Mucosa of descending colon (tissue), 3 donors: Measurements from ENCODE around the gene HOXB5. TPM values are rescaled to one million over a fixed set of nuclear protein-coding genes. Genes with fewer than 3 reads are reported as not detected.

Experiments used
- ATAC-seq: fragments of 200-7000 bp; cut with Tn5 transposase; one replicate; pipeline ENCODE4 v1.9.1; 2020; ENCODE audit warnings: mild to moderate bottlenecking, moderate library complexity
- DNase-seq, 3 donors: peaks; one replicate each; pipeline ENCODE4 v3.0.0-alpha.2; 2020
- H3K36me3 ChIP-seq: fragments of 200-600 bp; one replicate; pipeline ENCODE4 v1.8.0; 2021; ENCODE audit warnings: low read depth, mild to moderate bottlenecking
- H3K4me1 ChIP-seq: fragments of 200-600 bp; one replicate; pipeline ENCODE4 v1.8.0; 2021; ENCODE audit warnings: low read depth, mild to moderate bottlenecking
- H3K4me3 ChIP-seq: fragments of 200-600 bp; one replicate; pipeline ENCODE4 v1.8.0; 2021; ENCODE audit warnings: mild to moderate bottlenecking
- H3K9me3 ChIP-seq: fragments of 200-600 bp; one replicate; pipeline ENCODE4 v1.8.0; 2021; ENCODE audit warnings: mild to moderate bottlenecking
- CTCF ChIP-seq: fragments of 200-600 bp; IDR thresholded peaks from one replicate; pipeline ENCODE4 v1.8.0; 2022; ENCODE audit warnings: antibody characterized with exemption, mild to moderate bottlenecking
- intact Hi-C, 2 donors: fragments of 100-400 bp; cut with DNase I in 1 of 2; cut with micrococcal nuclease in 1 of 2; formaldehyde crosslinking; loops; one replicate each; pipeline versions ENCODE4 v1.11.0 to v1.11.1; 2022; cut with DNase I, micrococcal nuclease
- total RNA-seq, 3 donors: library from RNA; stranded (reverse); fragmentation: NEBNext Ultra II Directional in 2 of 3; extraction: Animal tissue kit (Norgen Biotek cat#: 25700) in 2 of 3; gene quantifications; one replicate each; pipeline versions ENCODE4 v1.2.1 to v1.2.4, GENCODE V29; 2021 to 2023
- donor health status: DM: no; HTN: no; CAD: no; lungs with moderate emphysema.
- donor health status: DM: no; HTN: no; CAD: no.
- donor health status: DM: no; HTN: yes; CAD: no.

Gene HOXB5
- total RNA-seq, 3 donors from 2014 or later: 16.2 to 29.3 (median 19.9) TPM

- no peaks in the 10 kb centered on the region for H3K9me3 ChIP-seq
- no peak for TF ChIP-seq CTCF
- no peaks in the 10 kb centered on the region for H3K36me3 ChIP-seq
- DNase-seq (peak in 1 of 3 donors; percentile 14), ATAC-seq (no peak)
- peaks cover 51% of the 10 kb centered on the region for H3K4me1 ChIP-seq
- intact Hi-C loops: no loop called here
- H3K4me3 ChIP-seq: no peak overlapping the region
Measured at GRCh38 chr17:48565022-48565554, 28.5 kb downstream of the HOXB5 start.

GRCh38 chr17:48564188-48565021 lies 29.2 kb downstream of the HOXB5 start:
- H3K4me1 ChIP-seq: peaks cover 51% of the 10 kb centered on the region
- no peak overlapping the region for H3K4me3 ChIP-seq
- TF ChIP-seq CTCF: no peak
- H3K36me3 ChIP-seq: no peaks in the 10 kb centered on the region
- H3K9me3 ChIP-seq: no peaks in the 10 kb centered on the region
- no peak for ATAC-seq
- intact Hi-C loops: no loop called here
- DNase-seq: no peak

- no peak for TF ChIP-seq CTCF
- H3K9me3 ChIP-seq: no peaks in the 10 kb centered on the region
- H3K4me1 ChIP-seq: peaks cover 51% of the 10 kb centered on the region
- intact Hi-C loops: no loop called here
- no peak overlapping the region for H3K4me3 ChIP-seq
- ATAC-seq (no peak), DNase-seq (peak in 1 of 3 donors; percentile 16)
- H3K36me3 ChIP-seq: no peaks in the 10 kb centered on the region
Measured at GRCh38 chr17:48563867-48564187, 29.8 kb downstream of the HOXB5 start.

DNA sequence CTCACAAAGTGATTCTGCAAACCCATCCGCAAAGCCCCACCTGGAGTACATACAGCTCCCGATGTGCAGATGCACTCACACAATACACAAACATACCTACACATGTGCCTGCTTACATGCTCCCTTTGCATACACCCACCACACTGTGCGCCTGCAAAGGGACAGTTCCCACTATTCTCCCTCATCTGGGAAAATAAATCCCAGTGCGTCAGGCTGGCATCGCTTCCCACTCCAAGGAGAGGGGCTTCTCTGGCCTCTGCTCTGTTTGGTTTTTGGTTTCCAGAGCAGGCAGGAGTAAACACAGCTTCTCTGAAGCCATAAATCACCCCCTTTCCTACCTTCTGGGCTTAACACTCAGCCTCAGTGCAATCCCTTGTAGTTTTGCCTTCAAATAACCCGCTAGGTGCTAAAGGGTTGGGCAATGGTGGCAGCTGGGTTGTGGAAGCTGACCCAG lies 30.2 kb downstream of the HOXB5 start:
- intact Hi-C loops: no loop called here
- DNase-seq (peak in 1 of 3 donors; percentile 23), ATAC-seq (no peak)
- Histone ChIP-seq H3K36me3 (no peaks in the 10 kb centered on the region), H3K9me3 (no peaks in the 10 kb centered on the region), H3K4me1 (peaks cover 50% of the 10 kb centered on the region), H3K4me3 (no peak overlapping the region)
- no peak for TF ChIP-seq CTCF

DNA sequence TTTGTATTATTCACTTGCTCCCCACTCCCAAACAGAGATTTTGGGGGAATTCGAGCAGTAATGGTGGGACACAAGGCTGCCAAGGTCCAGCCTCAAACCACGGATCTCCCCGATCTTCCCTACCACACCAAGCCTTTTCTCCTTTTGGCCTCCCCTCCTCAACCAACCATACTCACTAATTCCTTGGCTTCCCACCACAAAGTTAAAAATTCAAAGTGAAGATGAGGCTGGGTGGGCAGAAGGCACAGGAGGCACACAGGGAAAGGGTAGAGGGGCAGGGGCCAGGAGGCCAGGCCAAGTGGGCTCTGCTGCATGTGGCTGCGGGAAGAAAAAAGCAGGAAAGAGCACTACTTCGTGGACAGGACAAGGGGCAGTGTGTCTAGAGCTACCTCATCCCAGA lies 30.6 kb downstream of the HOXB5 start:
- no peaks in the 10 kb centered on the region for H3K9me3 ChIP-seq
- H3K36me3 ChIP-seq: no peaks in the 10 kb centered on the region
- no peak overlapping the region for H3K4me3 ChIP-seq
- DNase-seq (peak in 1 of 3 donors; percentile 21), ATAC-seq (no peak)
- TF ChIP-seq CTCF: no peak
- intact Hi-C loops: no loop called here
- peaks cover 46% of the 10 kb centered on the region for H3K4me1 ChIP-seq
